ENCODE data around the gene RLF.

DNA sequence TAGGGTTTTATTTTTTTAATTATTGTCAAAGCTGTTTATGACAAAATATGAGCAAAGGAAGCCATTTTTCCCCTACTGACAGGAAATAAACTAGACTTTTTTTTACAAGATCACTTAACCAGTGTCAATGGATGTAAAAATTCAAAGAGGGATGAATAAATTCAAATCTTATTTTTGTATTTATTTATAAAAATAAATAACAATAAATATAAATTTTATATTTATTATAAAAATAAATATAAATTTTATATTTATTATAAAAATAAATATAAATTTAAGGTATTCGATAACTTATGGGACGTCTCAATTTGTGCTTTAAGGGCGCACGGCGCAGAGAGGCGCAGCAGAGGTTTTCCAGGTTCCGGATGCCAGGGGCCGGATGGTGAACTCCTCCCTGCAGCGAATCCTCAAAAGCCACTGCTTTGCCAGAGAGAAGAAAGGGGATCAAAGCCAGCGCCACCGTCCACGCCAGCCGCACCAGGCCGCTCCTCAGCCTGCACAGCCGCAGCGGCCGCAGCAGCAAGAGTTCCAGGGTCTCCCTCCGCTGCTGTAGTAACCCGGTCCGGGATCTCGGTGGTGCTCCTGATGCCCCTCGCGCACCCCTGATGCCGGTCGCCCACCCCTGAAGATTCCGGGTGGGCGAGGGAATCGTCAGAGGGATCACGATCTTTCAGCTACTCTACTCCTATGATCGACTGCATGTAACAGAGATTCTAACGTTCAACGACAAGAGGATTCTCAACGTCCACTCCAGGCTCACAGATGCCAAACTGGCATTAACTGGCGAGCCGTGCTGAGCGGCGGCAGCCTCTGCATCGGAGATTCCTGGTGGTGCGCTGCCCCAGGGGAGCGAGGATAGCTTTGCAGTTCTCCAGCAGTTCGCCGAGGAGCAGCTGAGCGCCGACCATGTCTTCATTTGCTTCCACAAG is 28.5 kb upstream of the RLF start:
- TF ChIP-seq CTCF (IDR thresholded peaks at IDR 0.05; ENCODE audit: insufficient read depth, low read depth, low read length) (no peak), EZH2 (IDR thresholded peaks at IDR 0.05; ENCODE audit: insufficient read depth, low read length) (no peak)
